ENCODE data around the gene IGF1R. TPM values are rescaled to one million over a fixed set of nuclear protein-coding genes. Genes with fewer than 3 reads are reported as not detected.

Gene IGF1R
- total RNA-seq, 2 donors from 2014 or later, result 32.1 to 64.1 TPM

DNA sequence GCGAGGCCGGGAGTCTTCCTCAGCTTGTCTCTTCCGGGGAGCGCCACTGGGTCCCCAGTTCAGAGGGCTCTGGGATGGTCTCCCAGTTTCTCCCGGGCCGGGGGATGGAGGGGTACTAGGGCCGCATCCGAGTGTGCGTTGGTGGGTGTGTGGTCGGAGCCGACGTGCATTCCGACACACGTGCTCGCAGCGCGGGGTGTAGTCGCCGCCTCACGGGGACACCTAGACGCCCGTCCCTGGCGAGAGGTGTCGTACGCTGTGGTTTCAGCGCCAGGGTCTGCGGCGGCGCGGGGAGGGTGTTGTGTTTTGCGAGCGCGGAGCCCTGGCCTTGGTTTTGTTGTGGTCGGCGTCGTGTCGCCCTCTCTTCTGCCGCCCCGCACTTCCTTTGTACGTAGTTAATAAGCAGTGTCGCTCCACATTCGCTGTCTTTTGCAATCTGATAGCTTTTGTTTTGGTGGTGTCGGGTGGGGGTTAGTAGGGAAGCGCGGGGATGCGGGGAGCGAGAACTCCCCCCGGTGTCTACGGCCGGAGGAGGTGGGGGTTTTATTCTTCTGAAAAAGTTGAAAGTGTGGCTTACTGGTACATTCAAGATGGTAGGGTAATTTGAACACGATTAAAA, 2.2 kb downstream of the IGF1R start:
- Histone ChIP-seq H3K27me3 (no peaks in the 10 kb centered on the region), H3K36me3 (no peaks in the 10 kb centered on the region), H3K4me3 (peak overlapping the region; percentile 85 to 91), H3K4me1 (peaks cover 0 to 43% of the 10 kb centered on the region in 2 donors), H3K9me3 (no peaks in the 10 kb centered on the region), H3K27ac (peak overlapping the region; percentile 95 to 98)
- TF ChIP-seq, protein P1, sequence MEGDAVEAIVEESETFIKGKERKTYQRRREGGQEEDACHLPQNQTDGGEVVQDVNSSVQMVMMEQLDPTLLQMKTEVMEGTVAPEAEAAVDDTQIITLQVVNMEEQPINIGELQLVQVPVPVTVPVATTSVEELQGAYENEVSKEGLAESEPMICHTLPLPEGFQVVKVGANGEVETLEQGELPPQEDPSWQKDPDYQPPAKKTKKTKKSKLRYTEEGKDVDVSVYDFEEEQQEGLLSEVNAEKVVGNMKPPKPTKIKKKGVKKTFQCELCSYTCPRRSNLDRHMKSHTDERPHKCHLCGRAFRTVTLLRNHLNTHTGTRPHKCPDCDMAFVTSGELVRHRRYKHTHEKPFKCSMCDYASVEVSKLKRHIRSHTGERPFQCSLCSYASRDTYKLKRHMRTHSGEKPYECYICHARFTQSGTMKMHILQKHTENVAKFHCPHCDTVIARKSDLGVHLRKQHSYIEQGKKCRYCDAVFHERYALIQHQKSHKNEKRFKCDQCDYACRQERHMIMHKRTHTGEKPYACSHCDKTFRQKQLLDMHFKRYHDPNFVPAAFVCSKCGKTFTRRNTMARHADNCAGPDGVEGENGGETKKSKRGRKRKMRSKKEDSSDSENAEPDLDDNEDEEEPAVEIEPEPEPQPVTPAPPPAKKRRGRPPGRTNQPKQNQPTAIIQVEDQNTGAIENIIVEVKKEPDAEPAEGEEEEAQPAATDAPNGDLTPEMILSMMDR (IDR thresholded peaks at IDR 0.05), result no peak
- DNase-seq (ENCODE audit: low spot score), result peak; percentile 69

DNA sequence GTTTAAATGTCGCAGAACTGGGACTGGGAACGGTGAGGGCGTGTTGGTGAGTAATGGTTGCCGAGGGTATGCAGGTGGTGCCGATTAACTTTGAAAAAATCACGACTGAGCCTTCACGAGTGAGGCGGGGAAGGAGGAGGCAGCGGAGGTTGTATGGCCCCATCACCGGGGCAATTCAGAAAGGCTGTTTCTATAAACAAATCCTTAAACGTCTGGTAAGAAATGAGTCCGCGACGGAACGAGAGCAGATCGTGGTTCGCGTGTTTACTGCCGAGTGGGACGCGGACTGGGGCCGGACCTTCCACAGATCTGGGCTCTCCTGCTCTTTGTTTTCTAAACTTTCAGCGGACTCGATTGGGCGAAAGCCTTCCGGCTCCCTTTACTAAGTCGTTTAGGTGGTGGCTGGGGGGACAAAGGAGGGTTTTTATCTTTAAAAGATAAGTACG, 2.7 kb downstream of the IGF1R start:
- Histone ChIP-seq H3K36me3 (no peaks in the 10 kb centered on the region), H3K27ac (peak overlapping the region; percentile 95 to 98), H3K9me3 (no peaks in the 10 kb centered on the region), H3K4me1 (peaks cover 0 to 43% of the 10 kb centered on the region in 2 donors), H3K4me3 (peak overlapping the region; percentile 85 to 91), H3K27me3 (no peaks in the 10 kb centered on the region)
- TF ChIP-seq, protein P1 (IDR thresholded peaks at IDR 0.05), result no peak
- DNase-seq (ENCODE audit: low spot score), result no peak

DNA sequence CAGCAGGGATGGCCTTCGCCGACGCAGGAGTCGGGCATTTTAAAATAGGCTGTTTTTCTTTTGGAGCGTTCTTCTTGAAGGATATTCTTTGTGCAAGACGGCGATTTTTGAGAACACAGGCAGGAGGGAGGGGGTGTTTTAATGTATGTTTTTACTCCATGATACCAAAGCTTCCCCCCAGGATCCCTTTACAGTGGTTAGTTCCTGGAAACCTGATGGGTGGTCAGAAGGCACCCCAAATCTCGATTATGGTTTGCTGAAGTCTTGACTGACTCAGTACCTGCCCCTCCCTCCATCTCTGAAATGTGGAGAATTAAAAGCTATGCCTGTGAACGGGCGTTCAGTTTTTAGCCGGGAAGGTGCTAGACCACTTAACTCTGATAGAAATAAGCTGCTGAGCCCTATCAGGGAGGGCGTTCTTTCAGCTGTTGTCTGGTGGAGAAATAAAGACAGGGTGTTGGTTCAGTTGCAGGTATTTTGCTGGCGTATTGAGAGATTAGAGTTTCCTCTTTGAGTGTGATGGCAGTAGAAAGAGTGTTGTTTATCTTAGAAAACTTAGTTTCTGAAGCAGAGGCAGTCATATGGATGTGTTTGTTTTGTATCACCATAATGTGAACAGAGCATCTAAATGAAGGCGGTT, 3.4 kb downstream of the IGF1R start:
- H3K36me3 ChIP-seq, result no peaks in the 10 kb centered on the region
- TF ChIP-seq, protein P1 (IDR thresholded peaks at IDR 0.05), result no peak
- peak overlapping the region; percentile 95 to 98 for H3K27ac ChIP-seq
- DNase-seq (ENCODE audit: low spot score), result no peak
- H3K4me3 ChIP-seq, result peak overlapping the region; percentile 85 to 91
- H3K9me3 ChIP-seq, result no peaks in the 10 kb centered on the region
- H3K4me1 ChIP-seq, result peaks cover 0 to 43% of the 10 kb centered on the region in 2 donors
- no peaks in the 10 kb centered on the region for H3K27me3 ChIP-seq

DNA sequence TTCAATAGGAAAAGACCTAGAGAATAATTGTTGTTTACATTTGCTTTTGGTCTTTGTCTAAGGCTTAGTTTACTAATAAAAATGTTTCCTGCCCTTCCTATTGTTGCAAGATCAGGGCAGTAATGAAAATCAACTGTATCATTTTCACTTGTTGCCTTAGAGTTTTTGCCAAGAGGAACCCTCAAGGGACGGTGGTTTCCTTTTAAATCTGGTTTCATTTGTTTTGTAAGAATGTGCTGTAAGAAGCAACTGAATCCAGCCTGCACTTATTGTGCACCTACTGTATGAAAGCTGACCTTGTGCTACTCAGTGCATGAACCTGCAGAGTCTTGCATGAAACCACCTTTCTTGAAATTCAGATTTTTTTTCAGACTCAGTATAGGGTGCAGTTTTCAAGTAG, 5.3 kb downstream of the IGF1R start:
- H3K27ac ChIP-seq, result peak overlapping the region; percentile 95 to 98
- H3K4me3 ChIP-seq, result no peak overlapping the region
- no peaks in the 10 kb centered on the region for H3K9me3 ChIP-seq
- no peaks in the 10 kb centered on the region for H3K27me3 ChIP-seq
- TF ChIP-seq, protein P1 (IDR thresholded peaks at IDR 0.05), result no peak
- peaks cover 0 to 51% of the 10 kb centered on the region in 2 donors for H3K4me1 ChIP-seq
- no peaks in the 10 kb centered on the region for H3K36me3 ChIP-seq
- DNase-seq (ENCODE audit: low spot score), result no peak

DNA sequence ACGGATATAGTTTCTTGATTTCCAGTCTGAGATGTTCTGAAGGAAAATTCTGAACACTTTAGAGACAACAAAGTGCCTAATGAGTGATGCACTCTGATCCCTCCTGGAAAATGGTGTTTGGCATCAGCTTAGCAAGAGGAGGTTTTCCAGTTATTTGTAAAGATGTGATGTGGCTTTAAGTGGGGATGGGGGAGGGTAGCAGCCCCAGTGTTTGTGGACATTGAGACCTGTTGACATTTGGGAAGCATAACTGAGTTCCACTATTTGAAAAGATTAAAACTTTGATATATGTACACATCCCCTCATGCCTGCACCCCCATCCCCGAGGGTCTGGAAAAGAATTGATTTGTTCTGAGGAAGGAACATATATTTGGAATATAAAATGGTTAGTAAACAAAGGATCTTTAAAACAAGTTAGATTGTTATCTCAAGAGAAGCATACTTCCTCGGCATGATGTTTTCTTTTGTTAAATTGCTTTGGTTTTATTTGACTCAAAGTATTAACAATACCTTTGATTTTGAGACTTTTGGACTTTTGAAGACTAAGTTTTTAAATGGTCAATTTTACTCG, 6.5 kb downstream of the IGF1R start:
- no peak overlapping the region for H3K27ac ChIP-seq
- H3K4me1 ChIP-seq, result peaks cover 0 to 58% of the 10 kb centered on the region in 2 donors

More for the DNA sequence above, 6.5 kb downstream of the IGF1R start:
- Histone ChIP-seq H3K4me3 (no peak overlapping the region), H3K9me3 (no peaks in the 10 kb centered on the region), H3K36me3 (no peaks in the 10 kb centered on the region), H3K27me3 (no peaks in the 10 kb centered on the region)
- DNase-seq (ENCODE audit: low spot score), result no peak
- TF ChIP-seq, protein P1 (IDR thresholded peaks at IDR 0.05), result no peak

All from right atrium auricular region (tissue), 2 donors.